DMS153 (cell line): Measurements from ENCODE around the gene AKAP13.
"Not testable (repeated sequence)": the region's sequence is repeated elsewhere in the genome, so short reads cannot be mapped to it uniquely, and the experiment has no call there.

Experiments used
- DNase-seq: peaks from one replicate; lab custom pipeline; 2025; lab: John Stamatoyannopoulos, UW

AKAP13 gene

DNA sequence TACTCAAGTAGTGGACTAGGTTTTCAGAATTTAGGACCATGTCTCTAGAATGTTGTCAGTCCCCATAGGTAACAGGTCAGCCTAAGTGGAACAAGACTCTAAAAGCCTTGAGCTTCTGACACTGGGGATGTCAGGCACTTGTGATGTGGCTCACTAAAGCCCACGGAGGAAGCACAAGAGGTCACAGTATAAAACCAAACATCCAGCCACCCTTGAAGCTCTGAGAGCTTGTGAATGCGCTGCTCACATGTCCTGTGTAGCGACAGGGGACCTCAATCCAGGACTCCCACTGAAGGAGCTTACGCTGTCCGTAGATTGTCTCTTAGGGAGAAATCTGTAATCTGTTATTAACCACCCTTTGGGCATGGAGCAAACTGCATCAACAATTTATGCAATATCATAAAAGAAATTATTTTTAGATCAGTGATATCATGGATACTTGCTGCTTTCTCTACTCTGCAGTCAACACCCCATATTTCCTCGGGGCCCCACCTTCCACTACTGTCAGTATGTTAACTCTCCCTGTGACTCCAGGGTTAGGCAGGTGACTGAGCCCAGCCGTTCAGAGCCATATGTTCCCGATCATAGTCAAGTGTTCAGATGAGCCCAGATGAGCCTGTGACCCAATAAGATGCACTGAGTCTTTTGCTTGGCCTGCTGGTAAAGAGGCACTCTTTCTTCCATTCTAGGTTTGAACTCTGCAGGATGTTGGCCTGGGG is 32.2 kb upstream of the AKAP13 start:
- not testable (repeated sequence) for DNase-seq

DNA sequence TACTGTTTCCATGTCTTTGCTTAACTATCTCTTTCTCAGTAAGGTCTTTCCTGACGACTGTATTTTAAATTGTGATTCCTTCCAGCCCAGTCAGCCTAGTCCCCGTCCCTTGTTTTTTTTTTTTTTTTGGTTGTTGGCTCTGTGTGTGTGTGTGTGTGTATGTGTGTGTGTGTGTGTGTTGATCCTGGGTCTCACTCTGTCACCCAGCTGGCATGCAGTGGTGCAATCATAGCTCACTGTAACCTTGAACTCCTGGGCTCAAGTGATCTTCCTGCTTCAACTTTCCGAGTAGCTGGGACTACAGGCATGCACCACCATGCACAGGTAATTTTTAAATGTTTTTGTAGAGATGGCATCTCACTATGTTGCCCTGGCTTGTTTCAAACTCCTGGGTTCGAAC is 31.3 kb upstream of the AKAP13 start:
- not testable (repeated sequence) for DNase-seq

DNA sequence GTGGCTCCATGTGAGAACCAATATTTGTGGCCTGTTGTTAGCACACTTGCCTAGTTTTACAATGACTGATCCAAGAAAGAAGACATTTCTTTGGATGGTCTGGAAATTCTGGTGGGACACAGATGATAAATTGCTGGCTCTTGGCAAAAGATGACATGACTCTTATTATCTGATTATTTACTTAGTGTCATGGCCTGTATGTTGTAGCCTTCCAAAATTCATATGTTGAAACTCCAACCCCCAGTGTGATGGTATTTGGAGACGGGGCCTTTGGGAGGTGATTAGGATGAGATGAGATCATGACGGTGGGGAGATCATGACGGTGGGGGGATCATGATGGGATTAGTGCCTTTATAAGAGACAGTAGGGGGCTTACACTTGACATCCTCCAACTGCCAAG is 30.0 kb upstream of the AKAP13 start:
- DNase-seq, result no peak

DNA sequence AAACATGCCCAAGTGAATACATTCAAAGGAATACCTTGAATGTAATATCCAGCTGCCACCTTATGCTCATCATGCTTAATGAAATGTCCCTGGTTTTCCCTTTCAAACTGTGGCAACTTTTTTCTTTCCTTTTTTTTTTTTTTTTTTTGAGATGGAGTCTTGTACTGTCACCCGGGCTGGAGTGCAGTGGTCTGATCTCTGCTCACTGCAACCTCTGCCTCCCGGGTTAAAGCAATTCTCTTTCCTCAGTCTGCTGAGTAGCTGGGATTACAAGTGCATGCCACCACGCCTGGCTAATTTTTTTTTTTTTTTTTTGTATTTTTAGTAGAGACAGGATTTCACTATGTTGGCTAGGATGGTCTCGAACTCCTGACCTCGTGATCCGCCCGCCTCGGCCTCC is 28.9 kb upstream of the AKAP13 start:
- not testable (repeated sequence) for DNase-seq

DNA sequence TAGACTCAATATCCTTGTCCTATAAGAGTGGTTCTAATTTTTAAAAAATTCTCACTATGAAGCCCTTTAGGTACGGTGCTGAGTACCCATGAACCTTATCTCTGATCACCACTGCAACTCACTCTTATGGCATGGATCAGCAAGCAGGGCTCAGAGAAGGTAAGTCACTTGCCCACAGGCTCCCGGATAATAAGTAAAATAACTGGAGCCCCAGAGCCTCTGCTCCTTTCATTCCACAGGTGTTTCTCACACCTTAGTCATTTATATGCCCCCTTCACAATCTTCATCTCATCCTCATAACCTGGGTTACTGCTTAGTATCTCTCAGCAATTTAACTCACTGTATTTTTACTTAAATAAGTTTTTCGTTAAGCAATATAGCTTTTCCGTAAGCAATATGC is 28.4 kb upstream of the AKAP13 start:
- no peak for DNase-seq

DNA sequence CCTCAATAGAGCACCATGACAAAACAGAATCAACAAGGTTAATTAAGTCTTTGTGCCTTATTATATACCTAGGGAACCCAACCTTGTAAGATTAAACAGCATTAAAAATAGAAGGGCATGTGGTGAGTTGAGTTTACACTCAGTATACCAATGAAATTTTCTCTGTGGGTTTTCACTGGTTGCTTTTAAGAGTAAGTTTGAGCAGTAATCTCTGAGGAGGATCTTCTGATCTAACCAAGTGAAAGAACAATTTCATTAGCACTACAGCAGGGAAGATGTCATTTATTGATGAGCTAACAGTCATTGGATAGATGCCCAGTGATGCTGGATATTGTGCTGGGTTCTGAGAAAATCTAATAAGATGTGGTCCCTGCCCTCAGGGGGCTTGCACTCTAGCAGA is 26.9 kb upstream of the AKAP13 start:
- no peak for DNase-seq

DNA sequence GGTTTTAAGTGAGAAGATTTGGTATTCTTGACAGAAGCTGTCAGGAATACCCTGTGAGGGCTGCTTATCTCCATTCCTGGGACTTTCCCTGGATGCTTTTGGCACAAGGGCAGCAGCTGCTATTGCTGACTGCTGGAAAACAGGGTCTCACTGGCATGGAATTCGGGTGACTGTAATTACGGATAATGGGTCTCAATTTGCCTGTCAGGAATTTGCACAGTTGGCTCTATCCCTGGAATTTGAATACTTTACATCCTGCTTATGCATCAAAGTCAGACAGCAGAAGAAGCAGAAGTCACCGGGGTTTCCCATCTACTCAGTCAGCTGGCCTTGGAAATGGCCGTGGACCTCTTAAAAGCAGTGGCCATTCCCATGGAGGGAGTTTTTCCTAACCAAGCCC is 25.9 kb upstream of the AKAP13 start:
- DNase-seq, result no peak

DNA sequence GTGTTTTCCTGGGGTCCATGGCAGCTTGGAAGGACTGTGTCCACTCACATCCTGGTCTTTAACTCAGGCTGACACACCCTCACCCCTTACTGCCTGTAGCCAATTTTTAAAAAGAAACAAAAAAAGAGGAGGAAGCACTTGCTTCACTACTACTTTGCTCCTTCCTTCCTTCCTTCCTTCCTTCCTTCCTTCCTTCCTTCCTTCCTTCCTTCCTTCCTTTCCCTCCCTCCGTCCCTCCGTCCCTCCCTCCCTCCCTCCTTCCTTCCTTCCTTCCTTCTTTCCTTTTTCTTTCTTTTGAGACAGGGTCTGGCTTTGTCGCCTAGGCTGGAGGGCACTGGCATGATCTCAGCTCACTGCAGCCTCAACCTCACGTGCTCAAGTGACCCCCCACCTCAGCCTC is 25.5 kb upstream of the AKAP13 start:
- no peak for DNase-seq

DNA sequence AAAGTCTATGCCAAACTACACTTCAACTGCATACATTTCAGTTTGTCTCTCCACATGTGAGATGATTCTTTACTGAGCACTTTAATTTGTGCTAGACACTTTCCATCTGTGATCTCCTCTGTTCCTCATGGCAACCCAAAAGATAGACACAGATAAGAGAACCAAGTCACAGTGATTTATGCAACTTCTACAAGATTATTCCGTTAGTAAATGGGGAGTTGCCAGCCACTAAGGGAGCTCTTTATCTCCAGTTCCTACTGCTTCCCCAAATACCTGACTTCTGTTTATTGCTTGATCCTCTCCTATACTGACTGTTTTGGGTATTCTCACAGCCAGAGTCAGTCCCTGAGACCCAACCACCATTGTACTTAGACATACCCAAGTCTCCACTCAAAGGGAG is 24.1 kb upstream of the AKAP13 start:
- DNase-seq, result no peak

DNA sequence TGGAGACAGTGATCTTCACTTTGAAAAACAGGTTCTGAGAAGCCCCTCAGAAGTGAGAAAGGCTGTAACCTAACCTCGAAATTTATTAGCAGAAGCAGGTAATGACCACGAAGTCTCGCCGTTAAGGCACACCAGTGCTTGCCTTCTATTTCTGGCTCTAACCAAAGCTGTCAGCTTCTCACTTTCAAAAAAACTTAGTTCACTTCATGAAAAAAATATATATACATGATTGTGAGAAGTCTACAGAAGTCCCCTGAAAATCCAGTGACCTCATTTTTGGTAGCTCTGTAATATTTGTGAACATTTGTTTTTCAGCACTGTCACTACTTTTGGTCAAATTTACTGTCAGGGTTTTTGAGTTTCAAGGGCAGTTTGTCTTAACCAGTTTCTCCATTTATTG is 19.1 kb upstream of the AKAP13 start:
- no peak for DNase-seq

DNA sequence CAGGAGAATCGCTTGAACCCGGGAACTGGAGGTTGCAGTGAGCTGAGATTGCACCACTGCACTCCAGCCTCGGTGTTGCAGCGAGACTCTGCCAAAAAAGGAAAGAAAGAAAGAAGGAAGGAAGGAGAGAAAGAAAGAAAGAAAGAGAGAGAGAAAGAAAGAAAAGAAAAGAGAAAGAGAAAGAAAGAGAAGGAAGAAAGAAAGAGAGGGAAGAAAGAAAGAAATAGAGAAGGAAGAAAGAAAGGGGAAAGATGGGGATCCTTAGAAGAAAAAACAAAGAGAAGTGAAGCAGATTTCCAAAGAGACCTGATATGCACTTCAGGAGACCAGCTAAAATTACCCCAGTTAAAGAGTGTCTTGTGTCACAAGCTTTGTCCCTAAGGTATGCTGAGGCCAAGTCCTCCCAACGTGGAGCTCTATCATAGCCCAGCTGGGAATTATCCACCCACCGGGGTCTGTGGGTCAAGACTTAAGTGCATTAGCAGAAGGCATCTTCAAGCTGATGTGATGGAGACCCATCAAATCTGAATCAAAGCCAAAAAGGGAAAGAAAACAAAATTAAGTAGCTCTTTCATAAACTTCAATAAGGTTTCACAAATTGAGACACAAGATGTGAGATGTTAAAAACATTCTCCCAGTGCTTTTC is 17.8 kb upstream of the AKAP13 start:
- DNase-seq, result no peak

DNA sequence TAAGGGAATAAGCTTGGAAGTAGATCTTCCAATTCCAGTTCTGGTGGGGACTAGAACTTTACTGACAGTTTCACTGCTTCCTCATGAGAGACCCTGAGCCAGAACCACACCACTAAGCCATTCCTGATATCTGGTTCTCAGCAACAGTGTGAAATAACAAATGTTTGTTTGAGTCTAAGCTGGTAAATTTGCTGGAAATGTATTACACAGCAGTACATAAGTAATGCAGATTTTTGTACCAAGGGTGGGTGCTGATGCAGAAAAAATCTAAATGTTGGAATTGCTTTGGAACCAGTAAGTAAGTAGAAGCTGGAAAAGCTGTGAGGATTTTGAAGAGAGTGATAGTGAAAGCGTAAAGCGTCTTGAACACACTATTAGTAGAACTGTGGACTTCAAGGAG is 14.4 kb upstream of the AKAP13 start:
- no peak for DNase-seq

DNA sequence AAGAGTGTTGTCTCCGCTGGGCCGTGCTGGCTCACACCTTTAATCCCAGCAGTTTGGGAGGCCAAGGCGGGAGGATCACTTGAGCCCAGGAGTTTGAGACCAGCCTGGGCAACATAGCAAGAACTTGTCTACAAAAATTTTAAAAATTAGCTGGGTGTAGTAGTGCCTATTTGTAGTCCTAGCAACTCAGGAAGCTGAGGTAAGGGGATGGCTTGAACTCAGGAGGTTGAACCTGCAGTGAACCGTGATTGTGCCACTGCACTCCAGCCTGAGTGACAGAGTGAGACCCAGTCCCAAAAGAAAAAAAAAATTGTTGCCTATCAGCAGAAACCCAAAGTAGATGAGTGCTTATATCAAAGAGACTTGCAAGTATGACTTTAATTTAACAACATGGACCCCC is 12.7 kb upstream of the AKAP13 start:
- DNase-seq, result no peak

DNA sequence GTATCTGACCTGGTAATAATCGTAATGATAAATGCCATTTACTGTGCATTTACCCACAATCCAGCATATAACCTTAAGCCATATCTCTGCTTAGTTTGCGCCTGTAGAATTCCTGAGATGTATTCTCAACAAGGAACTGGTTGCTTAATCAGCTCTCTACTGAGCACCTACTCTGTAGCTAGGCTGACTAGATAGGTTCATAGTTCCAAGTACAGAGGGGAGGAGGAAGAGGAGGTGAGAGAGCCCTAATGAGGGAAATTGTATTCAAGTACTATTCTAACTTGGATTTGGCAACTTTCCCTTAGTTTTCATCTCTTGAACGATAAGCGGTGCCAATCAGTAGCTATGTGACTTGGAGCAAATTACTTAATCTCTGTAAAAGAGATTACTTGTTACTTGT is 5.6 kb upstream of the AKAP13 start:
- no peak for DNase-seq

DNA sequence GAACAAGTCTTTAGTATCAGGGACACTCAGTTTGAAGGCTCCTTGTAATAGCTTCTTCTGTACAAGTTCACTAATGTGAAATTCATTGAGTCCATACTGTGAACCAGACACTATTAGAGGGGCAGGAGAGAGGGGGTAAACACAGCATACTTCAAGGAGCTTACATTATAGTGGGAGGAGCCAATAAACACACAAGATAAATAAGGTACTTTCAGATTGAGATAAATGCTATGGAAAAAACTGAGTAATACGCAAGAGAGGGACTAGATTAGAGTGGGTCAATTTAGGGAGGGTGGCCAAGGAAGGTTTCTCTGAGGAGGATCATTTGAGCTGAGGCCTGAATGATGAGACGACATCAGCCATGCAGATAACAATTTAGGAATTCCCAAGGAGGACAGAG is 3.1 kb upstream of the AKAP13 start:
- DNase-seq, result no peak

DNA sequence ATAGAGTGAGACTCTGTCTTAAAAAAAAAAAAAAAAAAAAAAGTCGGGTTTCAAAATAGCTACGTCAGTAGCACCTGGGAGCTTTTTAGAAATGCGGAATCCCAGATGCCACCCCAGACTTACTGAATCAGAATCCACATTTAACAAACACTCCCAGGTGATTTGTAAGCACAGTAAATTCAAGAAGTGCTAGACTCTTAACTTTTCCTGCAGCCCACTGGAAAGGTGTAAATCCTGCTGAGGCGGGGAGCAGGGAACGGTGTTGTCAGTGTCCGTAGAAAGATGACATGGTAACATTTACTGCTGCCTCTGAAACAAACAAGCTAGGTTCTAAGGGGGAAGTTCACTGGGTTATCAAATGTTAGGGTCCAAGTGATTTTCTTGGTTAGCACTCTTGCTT is 2.4 kb upstream of the AKAP13 start:
- DNase-seq, result no peak

DNA sequence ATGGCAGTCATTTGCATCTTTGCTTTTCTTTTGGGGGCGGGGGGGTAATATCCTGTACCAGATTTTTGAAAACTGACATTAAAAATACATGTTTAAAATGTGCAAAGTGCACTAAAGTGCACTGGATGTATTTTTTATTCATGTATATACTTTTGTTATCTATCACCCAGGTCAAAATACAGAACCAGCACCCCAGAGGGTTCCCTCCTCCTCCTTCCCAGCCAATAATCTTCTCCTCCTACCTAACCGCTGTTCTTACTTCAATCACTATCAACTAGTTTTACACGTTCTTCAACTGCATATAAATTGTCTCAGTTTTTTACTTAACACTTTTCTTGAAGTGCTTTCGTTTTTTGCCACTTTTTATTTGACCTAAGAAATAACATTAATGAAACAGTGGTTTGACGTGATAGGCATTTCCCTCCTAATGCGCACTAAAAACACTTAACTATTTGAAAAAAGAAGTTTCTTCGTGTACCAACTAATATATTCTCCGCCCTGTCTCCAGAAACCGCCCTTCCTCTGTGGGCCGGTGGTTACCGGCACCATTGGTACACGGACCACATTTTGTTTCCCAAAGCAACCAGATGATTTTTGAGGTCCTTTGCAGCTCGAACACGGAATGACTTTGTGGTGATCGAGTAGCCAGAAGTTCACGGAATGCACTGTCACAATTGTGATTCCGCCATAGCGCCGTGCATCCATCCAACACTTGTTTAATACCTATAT is 836 bp upstream of the AKAP13 start:
- DNase-seq, result no peak

DNA sequence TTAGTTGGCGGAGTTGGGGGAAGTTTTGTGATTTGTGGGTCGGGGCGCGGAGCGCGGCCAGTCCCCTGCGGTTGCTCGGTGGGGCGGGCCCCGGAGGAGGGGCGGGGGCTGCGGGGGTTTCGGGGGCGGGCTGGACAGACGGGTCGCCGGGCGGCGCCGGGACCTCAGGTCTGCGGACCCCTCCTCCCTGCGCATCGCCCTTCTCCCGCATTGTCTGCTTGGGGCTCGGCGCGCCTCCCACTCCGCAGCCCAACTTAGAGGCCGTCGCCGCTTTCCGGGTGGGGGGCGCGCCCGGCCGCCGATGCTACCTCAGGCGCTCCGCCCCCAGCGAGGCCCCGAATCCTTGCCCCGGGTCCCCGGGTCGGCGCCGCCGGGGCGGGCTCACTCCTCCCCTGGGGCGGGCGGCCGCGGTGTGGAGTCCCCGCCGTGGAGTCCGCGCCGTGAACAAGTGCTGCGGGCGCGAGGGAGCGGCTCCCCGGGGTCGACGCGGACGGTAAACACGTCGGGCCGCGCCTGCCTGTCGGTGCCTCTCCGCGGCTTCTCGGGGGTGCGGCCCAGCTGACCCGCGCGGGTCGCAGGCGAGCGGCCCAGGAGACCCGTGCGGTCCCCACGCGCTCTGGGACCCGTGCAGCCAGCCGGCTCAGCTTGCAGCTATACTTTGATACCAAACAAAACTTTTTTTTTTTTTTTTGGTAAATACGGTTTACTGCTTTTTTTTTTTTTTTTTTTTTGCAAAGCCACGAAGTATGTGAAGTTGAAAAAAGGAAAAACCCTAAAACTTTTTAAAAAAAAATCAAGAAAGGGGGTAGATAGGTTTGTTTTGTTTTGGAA is 624 bp downstream of the AKAP13 start:
- DNase-seq, result no peak

DNA sequence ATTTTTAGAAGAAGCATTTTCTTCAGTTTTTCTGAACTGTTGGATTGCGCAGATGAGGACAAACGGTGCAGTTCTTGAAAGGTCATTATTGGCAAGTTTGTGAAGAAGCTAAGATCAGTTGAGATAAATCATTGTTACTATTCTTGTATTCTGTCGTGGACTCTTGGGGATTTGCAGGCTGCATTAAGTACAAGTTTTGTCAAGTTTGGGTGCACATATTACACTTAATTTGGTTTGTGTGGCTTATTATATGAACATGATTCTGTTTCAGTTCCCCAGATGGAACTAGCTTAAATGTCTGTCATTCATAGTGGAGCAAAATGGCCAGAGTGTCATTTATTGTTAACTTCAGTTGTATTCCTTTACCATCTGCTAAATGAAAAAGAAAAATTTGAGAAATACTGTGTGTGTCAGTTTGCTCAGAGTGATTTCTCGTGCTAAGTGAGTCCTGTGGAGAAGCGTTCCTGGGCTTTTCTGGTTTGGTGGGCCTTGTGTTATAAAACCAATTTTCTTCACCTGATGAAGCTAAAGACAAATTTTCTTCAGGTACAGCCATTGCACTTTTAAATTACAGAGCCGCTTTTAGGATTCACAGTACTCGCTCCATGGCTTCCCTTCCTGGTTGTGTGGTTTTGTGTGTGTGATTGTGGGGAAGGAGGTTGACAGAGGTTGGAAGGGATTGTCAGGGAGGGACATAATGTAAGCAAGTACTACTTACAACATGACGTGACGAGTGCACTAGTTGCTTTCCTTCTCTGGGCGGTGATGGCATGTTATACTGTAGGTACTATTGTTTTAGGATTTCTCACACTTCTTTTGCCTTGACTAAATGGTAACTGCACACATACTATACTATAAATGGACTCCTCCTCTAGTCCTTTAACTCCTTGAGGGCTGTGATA is 1.7 kb downstream of the AKAP13 start:
- DNase-seq, result no peak

DNA sequence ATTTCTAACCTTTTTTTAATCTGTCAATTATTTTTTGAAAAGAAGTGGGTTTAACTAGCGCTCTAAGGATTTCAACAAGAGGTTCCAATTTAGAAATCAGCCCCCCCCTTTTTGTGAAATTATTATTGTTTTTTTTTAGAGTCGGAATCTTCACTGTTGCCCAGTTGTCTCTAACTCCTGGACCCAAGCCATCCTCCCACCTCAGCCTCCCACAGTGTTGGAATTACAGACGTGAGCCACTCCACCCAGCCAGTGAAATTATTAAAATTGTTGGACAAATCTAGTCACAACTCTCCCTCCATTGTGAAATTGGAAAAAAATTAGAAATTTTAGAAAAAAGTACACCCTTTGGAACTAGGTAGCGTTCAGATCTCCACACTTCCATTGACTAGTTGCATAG is 2.5 kb downstream of the AKAP13 start:
- no peak for DNase-seq

DNA sequence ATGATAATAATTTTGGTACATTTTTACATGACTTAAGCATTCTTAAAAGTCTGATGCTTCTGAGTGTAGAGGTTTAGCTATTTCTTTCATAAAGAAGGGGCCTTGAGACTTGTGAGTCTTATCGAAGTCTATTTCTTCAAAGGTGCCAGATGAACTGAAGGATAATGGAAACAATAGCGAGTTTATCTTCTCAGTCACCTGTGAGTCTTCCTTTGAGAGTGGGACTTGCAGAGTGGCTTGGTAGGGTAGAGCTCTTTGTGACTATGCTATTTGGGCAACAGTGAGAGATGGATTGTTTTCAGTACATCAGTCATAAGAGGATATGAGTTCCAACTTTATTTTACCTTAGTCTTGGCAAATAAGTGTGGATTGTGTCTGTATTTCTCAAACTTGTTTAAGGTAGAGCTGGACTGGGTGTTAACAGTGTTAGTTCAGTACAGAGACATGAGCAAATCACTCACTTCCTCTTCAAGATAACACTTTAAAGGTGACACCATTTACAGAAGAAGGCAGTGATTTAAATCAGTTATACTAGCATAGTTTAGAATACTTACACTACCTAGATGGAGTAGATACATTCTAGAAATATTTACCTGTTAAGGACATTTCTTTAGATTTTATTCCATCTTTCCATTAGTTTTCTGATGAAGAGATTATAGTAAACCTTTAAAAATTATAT is 3.2 kb downstream of the AKAP13 start:
- DNase-seq, result no peak
